GM12878 (cell line): Measurements from ENCODE around the gene NDUFA5. TPM values are rescaled to one million over a fixed set of nuclear protein-coding genes. Genes with fewer than 3 reads are reported as not detected.
A peak's percentile ranks its signal among the peaks of the same experiment; 100 is the strongest.

Experiments
- ATAC-seq: fragments of 200-7000 bp; cut with Tn5 transposase; 3 replicates; pipeline ENCODE4 v1.9.1; 2020; ENCODE audit warnings: mild to moderate bottlenecking, moderate library complexity
- BruUV-seq: library from RNA; stranded (reverse); fragments of 400-500 nt; replicated peaks from 2 replicates; lab custom pipeline; 2021; lab: Mats Ljungman, UMichigan
- CTCF ChIA-PET: fragments of 300-600 bp; sonication (Branson Sonifier 250); formaldehyde crosslinking; extraction: SDS; loops from one replicate; lab custom pipeline; 2021; ENCODE audit warnings: inconsistent platforms; lab: Yijun Ruan, JAX
- POLR2A ChIA-PET: fragments of 350-600 bp; formaldehyde crosslinking; extraction: SDS; loops from one replicate; lab custom pipeline; 2021; ENCODE audit warnings: inconsistent platforms; lab: Charles Lee
- RAD21 ChIA-PET: fragments of 300-600 bp; sonication (Branson Sonifier 250); formaldehyde crosslinking; loops from one replicate; lab custom pipeline; 2023; ENCODE audit warnings: antibody characterized with exemption; ENCODE audit not compliant: unreplicated experiment; lab: Charles Lee
- SMC1A ChIA-PET: fragments of 300-600 bp; sonication (Branson Sonifier 250); formaldehyde crosslinking; loops from one replicate; lab custom pipeline; 2023; ENCODE audit not compliant: unreplicated experiment, uncharacterized antibody; lab: Charles Lee
- DNase-seq: peaks from one replicate; pipeline ENCODE4 v3.0.0-alpha.2; 2011; ENCODE audit warnings: low read depth, low spot score
- FAIRE-seq: peaks from 3 replicates; lab custom pipeline; 2011; peaks lifted over from hg19 to GRCh38; lab: Jason Lieb, UNC
- H2AFZ ChIP-seq: 2 replicates; pipeline ENCODE4 v1.6.0; 2011; ENCODE audit warnings: low read depth, low read length, control low read depth; ENCODE audit not compliant: control insufficient read depth
- H3K27ac ChIP-seq: 2 replicates; pipeline ENCODE4 v1.5.1; 2011; ENCODE audit warnings: control low read depth; ENCODE audit not compliant: control insufficient read depth, insufficient read depth
- H3K27me3 ChIP-seq, 2 experiments: replicated peaks in 1 of 2; 2 replicates each; pipeline versions ENCODE4 v1.6.0 to v1.6.1; 2011; ENCODE audit warnings: low read length in 1 of 2; ENCODE audit not compliant: control insufficient read depth in 2 of 2, insufficient read depth in 2 of 2
- H3K36me3 ChIP-seq, 2 experiments: 2 replicates each; pipeline ENCODE4 v1.5.1; 2011; ENCODE audit warnings: low read length in 1 of 2; ENCODE audit not compliant: control insufficient read depth in 2 of 2, insufficient read depth in 2 of 2
- H3K4me1 ChIP-seq: 2 replicates; pipeline ENCODE4 v1.6.1; 2011; ENCODE audit warnings: mild to moderate bottlenecking, low read length, moderate library complexity, mixed read lengths; ENCODE audit not compliant: control insufficient read depth, insufficient read depth
- H3K4me2 ChIP-seq: 2 replicates; pipeline ENCODE4 v1.6.0; 2011; ENCODE audit warnings: control low read depth; ENCODE audit not compliant: control insufficient read depth, insufficient read depth
- H3K4me3 ChIP-seq: fragments of 200-600 bp; sonication (generic); 2 replicates; pipeline ENCODE4 v1.5.1; 2016
- H3K79me2 ChIP-seq: 2 replicates; pipeline ENCODE4 v1.6.0; 2011; ENCODE audit warnings: low read length; ENCODE audit not compliant: control insufficient read depth, insufficient read depth
- H3K9ac ChIP-seq: 2 replicates; pipeline ENCODE4 v1.8.0; 2011; ENCODE audit warnings: low read length, control low read depth, mixed read lengths; ENCODE audit not compliant: control insufficient read depth, insufficient read depth
- H3K9me3 ChIP-seq: replicated peaks from 3 replicates; pipeline ENCODE4 v1.5.1; 2011; ENCODE audit warnings: mild to moderate bottlenecking, low read length; ENCODE audit not compliant: control insufficient read depth, insufficient read depth
- H4K20me1 ChIP-seq: 2 replicates; pipeline ENCODE4 v1.6.0; 2011; ENCODE audit not compliant: control insufficient read depth, insufficient read depth
- MEF2A ChIP-seq: IDR thresholded peaks from 2 replicates; pipeline ENCODE4 v1.6.1; 2011; ENCODE audit warnings: low read depth, mild to moderate bottlenecking, low read length, moderate library complexity; ENCODE audit not compliant: insufficient read depth
- SRF ChIP-seq, 2 experiments: IDR thresholded peaks; 2 replicates each; pipeline ENCODE4 v1.6.1; 2011; ENCODE audit warnings: low read depth in 2 of 2, low read length in 2 of 2, mild to moderate bottlenecking in 1 of 2, moderate library complexity in 1 of 2
- ZNF687 ChIP-seq: fragments of 450-650 bp; IDR thresholded peaks from 2 replicates; pipeline ENCODE4 v1.6.1; 2017; ENCODE audit warnings: mild to moderate bottlenecking, moderate library complexity
- in situ Hi-C: fragments of 300-500 bp; cut with MboI; formaldehyde crosslinking; loops from 9 replicates; pipeline ENCODE4 v1.14.3; 2018; ENCODE audit warnings: mixed read lengths
- intact Hi-C: fragments of 100-400 bp; cut with micrococcal nuclease; formaldehyde crosslinking; loops from one replicate; pipeline ENCODE4 v1.14.2; 2022; ENCODE audit not compliant: unreplicated experiment
- polyA plus RNA-seq, 11 experiments: library from polyadenylated mRNA; depleted of rRNA in 4 of 11; unstranded in 6 of 11; stranded (reverse) in 5 of 11; fragments of >200 nt; fragmentation: Nextera tagmentation in 4 of 11; fragmentation: Illumina TruSeq in 1 of 11; extraction: Ambion mirVana in 4 of 11; extraction: Trizol in 1 of 11; gene quantifications; 1 replicate in 1 of 11; 2 replicates in 10 of 11; pipeline versions ENCODE4 v1.2.1 to v1.2.3, GENCODE V29; 2011 to 2016; ENCODE audit warnings: inconsistent platforms in 2 of 11, missing spikeins in 2 of 11, low read depth in 1 of 11
- total RNA-seq, 4 experiments: library from RNA; depleted of rRNA in 3 of 4; stranded (reverse); fragments of >200 nt in 3 of 4; fragmentation: Illumina TruSeq in 1 of 4; extraction: Trizol in 1 of 4; gene quantifications; 2 replicates each; pipeline versions ENCODE4 v1.2.1 to v1.2.3, GENCODE V29; 2013 to 2021

Gene NDUFA5
- total and polyA plus RNA-seq, 10 of the 15 experiments (the other 5 are each of a cell fraction or from before 2014, with no cell fraction given): 51.0 to 209 (median 86.9) TPM

GRCh38 chr7:123557016-123557397 lies 611 bp downstream of the NDUFA5 start (continued):
- TF ChIP-seq ZNF687: no peak

- in situ Hi-C loops (no loop called here), intact Hi-C loops (loop anchor here (10.0 kb wide), 1 partner anchor 1369 kb away; the partner anchor contains the start of gene POT1)
- BruUV-seq: no TSS peak
- ChIA-PET SMC1A (no interaction called here), CTCF (interaction anchor here (3.0 kb wide), 1 partner anchor 20 kb away, joined by 10 read pairs; no protein-coding TSS in a partner anchor), POLR2A (interaction anchor here (1.1 kb wide), 1 partner anchor 17 kb away, joined by 3 read pairs; no protein-coding TSS in a partner anchor), RAD21 (no interaction called here)
- no peak overlapping the region for H3K27ac ChIP-seq
- H3K79me2 ChIP-seq: peaks cover 15% of the 10 kb centered on the region
- H3K9ac ChIP-seq: no peak overlapping the region
- H3K4me1 ChIP-seq: no peaks in the 10 kb centered on the region
- ATAC-seq: no peak
- TF ChIP-seq SRF (IDR thresholded peaks at IDR 0.05; ENCODE audit: low read depth in 2 of 2, low read length in 2 of 2) (no peak), MEF2A (no peak)
- no peaks in the 10 kb centered on the region for H4K20me1 ChIP-seq
- H3K4me2 ChIP-seq: no peak overlapping the region
- no peaks in the 10 kb centered on the region; the same call in 2 of the 3 replicates for H3K9me3 ChIP-seq
- no peak for DNase-seq
- no peak for FAIRE-seq
- no peaks in the 10 kb centered on the region for H3K27me3 ChIP-seq
- H3K36me3 ChIP-seq: peaks cover 1 to 4% of the 10 kb centered on the region in 2 experiments; a peak in 3 of 4 replicates
- H3K4me3 ChIP-seq: 0 out of 2 replicates have a peak overlapping the region, but pooled peaks have one; percentile 90
- no peak overlapping the region for H2AFZ ChIP-seq
Observed at GRCh38 chr7:123555484-123555883, 2.1 kb downstream of the NDUFA5 start.
